GM12865 (cell line): ENCODE measurements around the gene LZTR1.

Experiments
- DNase-seq: peaks from one replicate; pipeline ENCODE4 v3.0.0; 2010; ENCODE audit warnings: low read depth
- H3K4me3 ChIP-seq: 2 replicates; pipeline ENCODE4 v1.5.1; 2011; ENCODE audit warnings: mild to moderate bottlenecking, low read depth, low read length, control low read depth
- CTCF ChIP-seq: IDR thresholded peaks from 2 replicates; pipeline ENCODE4 v1.5.1; 2011; ENCODE audit warnings: low read length, control low read depth, low read depth, inconsistent platforms; ENCODE audit not compliant: insufficient read depth; ENCODE audit errors: missing control alignments

LZTR1 gene

DNA sequence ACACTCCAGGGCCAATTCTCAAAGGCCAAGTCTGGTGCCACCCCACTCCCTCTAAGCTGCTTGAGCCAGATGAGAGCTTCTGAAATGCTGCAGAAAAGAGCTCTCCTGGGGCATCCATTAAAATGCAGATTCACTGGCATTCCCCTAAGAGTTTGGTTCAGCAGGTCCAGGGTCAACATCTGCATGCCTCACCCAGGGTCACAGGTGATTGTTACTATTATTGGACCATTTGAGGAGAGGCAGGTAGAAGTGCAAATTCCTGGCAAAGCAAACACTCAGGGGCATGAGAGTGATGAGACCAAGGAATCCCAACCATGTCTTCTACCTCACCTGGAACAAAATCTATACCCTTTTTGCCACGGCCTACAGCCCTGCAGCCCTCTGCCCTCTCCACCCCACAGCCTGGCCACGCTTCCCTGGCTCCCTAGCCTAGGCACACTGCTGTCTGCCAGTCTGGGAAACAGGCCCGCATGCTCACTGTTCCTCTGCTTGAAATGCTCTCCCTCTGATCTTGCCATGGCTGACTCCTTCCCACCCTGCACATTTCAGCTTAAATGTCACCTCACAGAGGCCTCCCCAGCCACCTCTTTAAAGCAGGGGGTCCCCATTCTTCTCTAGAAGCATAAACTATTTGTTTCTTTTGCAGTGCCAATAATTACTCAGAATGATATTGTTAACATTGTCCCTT lies 28.5 kb downstream of the LZTR1 start:
- TF ChIP-seq CTCF, result no peak
- no peak overlapping the region for H3K4me3 ChIP-seq
- no peak for DNase-seq

- no peak for DNase-seq
- no peak for TF ChIP-seq CTCF
- no peak overlapping the region for H3K4me3 ChIP-seq
Observed at GRCh38 chr22:21012446-21013407, 30.6 kb downstream of the LZTR1 start.

DNA sequence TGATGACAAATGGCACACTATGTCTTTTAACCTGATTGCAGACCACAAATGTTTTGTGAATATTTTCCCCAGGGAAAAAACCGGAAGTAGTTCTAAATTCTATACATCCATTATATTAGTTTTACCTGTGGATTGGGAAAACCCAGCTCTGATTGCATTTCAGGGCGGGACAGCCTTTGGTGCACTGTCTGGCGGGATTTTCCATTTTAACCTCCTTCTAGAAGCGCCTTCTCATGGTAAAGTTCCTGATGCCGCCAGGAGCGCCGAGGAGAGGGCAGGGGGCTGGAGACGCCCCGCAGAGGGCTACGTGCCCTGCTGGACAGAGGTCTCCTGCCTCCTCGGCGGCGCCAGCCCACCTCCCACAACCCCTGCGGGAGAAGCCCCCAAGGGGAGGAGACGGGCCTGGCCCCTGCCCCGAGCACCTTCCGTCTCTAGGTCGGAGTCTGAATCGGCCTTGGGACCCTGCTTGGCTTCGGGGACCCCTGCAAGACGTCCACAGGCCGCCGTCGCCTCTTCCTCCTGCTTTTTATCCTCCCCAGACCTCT lies 31.6 kb downstream of the LZTR1 start:
- no peak for TF ChIP-seq CTCF
- peak overlapping the region; percentile 40 for H3K4me3 ChIP-seq
- no peak for DNase-seq

DNA sequence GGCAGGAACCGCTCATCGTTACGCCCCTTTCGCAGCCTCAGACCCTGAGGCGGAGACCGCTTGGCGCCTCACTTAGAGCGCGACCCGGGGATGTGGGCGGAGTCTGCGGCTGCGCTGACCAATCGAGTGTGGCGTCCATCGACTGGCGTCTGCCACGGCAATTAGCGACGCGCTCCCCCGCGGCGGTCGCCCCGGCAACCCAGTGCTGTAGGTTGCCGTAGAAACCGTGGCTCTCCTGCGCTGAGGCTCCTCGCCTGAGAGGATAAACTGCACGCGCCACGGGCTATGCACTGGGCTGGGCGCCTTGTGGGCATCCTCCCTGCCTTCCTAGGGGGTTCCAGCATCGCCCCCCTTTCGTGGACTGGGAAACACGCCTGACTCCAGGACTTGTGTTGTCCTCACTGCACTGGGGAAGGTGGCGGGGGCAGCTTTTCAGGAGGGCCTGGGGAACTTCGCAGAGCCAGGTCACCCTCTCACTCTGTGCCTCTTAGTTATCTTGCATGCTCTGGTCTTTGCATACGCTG lies 32.2 kb downstream of the LZTR1 start:
- H3K4me3 ChIP-seq, result peak overlapping the region; percentile 40
- DNase-seq, result peak; percentile 93
- no peak for TF ChIP-seq CTCF

GRCh38 chr22:21014726-21015465 lies 32.8 kb downstream of the LZTR1 start, which contains the start of gene P2RX6:
P2RX6 (plus strand) TSS chr22:21015165; CDS start chr22:21015175, 10 bp downstream.
- TF ChIP-seq CTCF, result no peak
- peak within 1 kb of the TSS; percentile 40 for H3K4me3 ChIP-seq
- DNase-seq, result no peak

DNA sequence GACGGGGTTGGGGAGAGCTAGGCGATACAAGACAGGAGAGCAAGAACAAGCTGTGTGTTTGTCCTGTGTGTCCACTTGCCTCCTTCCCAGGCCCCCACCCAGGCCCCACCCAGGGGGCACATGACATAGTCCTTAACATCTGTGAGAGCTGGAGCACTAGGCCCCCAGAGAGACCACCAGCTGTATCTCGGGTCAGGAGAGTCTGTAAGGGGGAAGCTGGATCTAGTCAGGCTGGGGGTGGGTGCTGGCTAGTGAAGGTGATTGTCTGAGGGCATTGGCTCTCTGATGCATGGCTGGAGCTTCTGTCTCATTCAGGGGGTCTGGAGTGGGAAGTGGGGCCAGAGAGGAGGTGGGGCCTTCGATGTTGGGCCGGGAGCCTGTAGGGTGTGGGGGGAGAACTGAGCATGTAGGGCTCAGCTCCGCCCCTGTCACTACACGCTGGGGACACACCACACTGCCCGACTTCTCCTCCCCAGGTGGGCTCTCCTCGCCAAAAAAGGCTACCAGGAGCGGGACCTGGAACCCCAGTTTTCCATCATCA lies 33.4 kb downstream of the LZTR1 start:
- no peak overlapping the region for H3K4me3 ChIP-seq

More for the DNA sequence above, 33.4 kb downstream of the LZTR1 start:
- TF ChIP-seq CTCF, result no peak
- DNase-seq, result no peak
